DMS53 treated with DMSO at 0.1 percent for 48 hours (cell line): ENCODE results near the gene S100A1.
"Not testable (repeated sequence)": the region's sequence is repeated elsewhere in the genome, so short reads cannot be mapped to it uniquely, and the experiment has no call there.

ENCODE experiments used
- DNase-seq: peaks from one replicate; lab custom pipeline; 2025; ENCODE audit not compliant: unreplicated experiment; lab: John Stamatoyannopoulos, UW

Gene S100A1

GRCh38 chr1:153627715-153628626 lies at the start of gene S100A1:
TSS of gene S100A1 (plus strand) at chr1:153628434. CDS start at chr1:153630522, 2,088 bp downstream.
- no peak for DNase-seq

DNA sequence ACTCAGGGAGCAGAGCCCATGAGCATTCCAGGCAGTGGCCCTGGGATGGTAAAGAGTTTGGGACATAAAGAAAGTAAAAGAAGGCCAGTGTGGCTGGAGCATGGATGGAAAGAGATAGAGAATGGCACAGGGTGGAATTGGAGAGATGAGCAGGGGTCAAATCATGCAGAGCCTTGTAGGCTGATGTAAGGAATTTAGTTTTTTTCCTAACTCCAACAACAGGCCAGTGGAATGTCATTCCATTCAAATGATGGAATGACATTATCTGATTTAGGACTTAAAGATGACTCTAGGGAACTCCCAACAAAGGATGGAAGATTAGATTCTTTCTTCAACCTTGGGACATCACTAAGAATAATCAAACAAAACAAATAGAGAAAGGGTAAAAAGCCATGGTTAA lies 49.7 kb upstream of the S100A1 start:
- DNase-seq: no peak

DNA sequence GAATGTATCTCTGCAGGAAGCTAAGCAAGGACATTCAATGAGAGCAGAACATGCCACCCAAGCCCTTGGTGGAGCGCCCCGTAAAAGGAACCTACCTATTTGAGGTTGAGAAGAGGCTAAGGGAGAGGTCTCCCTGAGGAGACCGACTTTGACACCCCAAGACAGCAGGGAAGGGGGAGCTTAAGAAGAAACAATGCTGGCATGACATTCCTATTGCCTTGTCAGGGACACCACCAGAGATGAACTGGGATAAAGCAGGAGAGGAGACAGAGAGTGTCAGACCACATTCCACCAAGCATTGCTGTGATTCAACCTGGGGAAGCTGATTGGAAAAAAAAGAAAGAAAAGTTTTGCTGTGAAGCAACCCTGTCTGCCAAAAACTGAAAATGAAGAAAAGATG lies 49.3 kb upstream of the S100A1 start:
- no peak for DNase-seq

DNA sequence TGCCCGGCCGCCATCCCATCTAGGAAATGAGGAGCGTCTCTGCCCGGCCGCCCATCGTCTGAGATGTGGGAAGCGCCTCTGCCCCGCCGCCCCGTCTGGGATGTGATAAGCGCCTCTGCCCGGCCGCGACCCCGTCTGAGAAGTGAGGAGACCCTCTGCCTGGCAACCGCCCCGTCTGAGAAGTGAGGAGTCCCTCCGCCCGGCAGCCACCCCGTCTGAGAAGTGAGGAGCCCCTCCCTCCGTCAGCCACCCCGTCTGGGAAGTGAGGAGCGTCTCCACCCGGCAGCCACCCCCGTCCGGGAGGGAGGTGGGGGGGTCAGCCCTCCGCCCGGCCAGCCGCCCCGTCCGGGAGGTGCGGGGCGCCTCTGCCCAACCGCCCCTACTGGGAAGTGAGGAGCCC lies 45.4 kb upstream of the S100A1 start:
- DNase-seq: not testable (repeated sequence)

DNA sequence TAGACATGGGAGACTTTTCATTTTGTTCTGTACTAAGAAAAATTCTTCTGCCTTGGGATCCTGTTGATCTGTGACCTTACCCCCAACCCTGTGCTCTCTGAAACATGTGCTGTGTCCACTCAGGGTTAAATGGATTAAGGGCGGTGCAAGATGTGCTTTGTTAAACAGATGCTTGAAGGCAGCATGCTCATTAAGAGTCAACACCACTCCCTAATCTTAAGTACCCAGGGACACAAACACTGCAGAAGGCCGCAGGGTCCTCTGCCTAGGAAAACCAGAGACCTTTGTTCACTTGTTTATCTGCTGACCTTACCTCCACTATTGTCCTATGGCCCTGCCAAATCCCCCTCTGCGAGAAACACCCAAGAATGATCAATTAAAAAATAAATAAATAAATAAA lies 44.7 kb upstream of the S100A1 start:
- DNase-seq: not testable (repeated sequence)

DNA sequence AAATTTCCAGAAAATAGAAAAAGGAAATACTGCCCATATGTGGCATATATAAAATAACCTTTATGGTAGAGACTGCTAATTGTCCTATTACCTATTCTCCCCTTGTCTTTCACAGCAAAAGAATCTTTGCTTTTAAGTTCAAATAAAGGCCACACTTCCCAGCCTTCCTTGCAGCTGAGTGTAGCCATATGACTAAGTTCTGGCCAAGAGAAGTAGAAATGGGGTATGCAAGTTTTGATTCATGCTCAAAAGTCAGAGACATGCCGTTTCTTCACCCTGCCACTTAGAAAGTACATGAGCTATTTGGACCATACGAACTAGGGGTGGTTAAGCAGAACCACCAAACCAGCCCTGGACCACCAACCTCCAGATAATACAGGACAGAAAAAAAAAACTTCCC lies 44.3 kb upstream of the S100A1 start:
- no peak for DNase-seq

DNA sequence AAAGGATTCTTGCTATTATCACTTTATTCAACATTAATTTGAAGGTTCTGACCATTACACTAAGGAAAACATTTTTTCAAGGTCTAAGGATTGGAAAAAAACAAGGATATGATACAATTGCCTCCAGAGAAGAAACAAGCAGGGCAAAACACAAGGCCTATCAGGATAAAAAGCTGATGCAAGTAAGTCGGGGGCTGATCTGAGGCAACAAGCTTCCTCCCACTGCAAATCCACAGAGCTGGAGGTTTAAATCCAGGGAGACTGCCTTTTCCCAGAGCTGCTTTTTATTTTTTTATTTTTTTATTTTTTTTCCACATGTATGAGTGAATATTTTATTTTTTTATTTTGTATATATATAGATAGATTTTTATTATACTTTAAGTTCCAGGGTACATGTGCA lies 43.2 kb upstream of the S100A1 start:
- no peak for DNase-seq

- no peak for DNase-seq
These were observed 41.9 kb upstream of the S100A1 start for GRCh38 chr1:153586347-153586746.

DNA sequence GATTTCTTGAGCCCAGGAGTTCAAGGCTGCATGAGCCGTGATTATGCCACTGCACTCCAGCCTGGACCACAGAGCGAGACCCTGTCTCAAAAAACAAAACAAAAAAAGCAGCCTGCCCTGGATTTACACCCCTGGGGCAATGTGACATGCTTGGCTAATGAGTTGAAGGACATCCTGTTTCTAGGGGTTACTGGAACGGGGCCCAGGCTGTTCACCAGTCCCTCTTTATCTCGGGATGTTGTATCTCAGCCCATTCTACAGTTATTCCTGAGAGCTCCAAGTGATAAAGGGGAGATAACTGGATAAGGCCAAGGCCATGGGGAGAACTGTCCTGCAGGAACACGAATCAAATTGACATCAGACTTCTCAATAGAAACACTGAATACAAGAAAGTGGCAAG lies 40.9 kb upstream of the S100A1 start:
- no peak for DNase-seq

DNA sequence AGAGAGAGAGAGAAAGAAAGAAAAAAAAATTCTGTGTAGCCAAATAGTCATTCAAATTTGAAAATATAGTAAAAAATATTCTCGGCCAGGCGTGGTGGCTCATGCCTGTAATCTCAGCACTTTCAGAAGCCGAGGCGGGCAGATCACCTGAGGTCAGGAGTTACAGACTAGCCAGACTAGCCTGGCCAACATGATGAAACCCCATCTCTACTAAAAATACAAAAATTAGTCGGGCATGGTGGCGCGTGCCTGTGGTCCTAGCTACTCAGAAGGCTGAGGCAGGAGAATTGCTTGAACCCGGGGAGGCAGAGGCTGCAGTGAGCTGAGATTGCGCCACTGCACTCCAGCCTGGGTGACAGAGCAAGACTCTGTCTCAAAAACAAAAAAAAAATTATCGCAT lies 40.2 kb upstream of the S100A1 start:
- DNase-seq: not testable (repeated sequence)

DNA sequence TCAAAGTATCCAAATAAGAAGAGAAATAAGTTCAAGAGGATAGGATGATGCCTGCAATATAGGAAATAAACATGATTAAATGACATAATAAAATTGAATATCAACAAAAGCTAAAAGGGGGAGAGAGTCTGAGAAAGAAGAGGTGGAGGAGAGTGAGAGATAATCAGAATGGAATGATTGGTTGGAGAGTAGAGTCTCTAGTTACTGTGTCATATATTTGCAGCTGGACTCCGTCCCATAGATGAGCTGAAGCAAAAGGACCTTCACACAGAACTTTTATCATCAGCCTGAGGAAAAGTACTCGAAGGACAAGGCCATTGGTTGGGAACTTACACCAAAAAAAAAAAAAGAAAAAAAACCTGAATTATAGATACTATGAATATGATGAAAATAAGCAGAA lies 39.8 kb upstream of the S100A1 start:
- no peak for DNase-seq

DNA sequence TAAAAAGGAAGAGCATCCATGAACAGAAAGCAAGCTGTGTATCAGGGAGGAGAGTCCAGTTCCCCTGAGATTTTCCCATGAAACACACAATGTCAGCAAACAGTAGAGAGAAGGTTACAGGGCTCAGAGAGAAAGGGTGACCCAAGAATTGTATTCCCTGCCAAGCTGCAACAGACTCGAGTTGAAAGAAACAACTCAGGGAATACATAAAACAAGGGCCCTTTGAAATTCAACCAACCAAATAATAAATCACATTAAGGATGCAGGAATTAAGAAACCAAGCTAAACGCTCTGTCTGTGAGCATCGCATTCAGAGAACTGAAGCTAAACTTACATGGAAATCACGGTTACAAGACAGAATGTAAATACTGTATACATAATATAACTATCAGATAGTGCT lies 35.5 kb upstream of the S100A1 start:
- no peak for DNase-seq

GRCh38 chr1:153597206-153597605 lies 31.0 kb upstream of the S100A1 start:
- no peak for DNase-seq

- DNase-seq: no peak
These were observed 29.7 kb upstream of the S100A1 start for GRCh38 chr1:153598309-153599172.

DNA sequence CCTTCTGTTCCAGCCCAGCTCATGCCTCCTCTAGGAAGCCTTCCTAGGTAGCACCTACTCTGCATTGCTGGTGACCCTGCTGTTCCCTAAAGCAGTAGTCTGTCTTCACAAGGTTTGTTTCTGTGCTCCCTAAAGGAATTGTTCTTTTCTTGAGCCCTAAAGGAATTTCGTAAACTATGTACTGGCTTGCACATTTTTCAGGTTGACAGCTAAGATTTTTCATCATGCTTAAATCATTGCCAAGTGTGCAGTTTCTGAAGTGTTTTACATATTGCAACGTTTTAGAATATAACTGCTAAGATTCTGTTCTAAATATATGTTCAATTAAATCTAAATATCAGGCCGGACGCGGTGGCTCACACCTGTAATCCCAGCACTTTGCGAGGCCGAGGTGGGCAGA lies 28.4 kb upstream of the S100A1 start:
- DNase-seq: no peak

DNA sequence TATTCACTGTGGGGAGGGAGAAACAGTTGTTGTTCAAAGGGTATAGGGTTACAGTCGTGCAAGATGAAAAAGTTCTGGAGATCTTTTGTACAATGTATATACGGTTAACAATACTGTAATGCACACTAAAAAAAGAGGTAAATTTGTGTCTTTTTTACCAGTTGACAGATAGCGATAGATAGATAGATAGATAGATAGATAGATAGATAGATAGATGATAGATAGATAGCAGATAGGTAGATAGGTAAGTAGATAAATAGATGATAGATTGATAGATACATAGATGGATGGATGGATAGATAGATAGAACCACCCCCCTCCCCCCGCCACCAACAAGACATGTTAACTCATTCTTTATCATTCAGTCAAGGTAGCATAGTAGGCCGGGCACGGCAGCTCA lies 25.5 kb upstream of the S100A1 start:
- DNase-seq: no peak

GRCh38 chr1:153606194-153606593 lies 22.0 kb upstream of the S100A1 start:
- DNase-seq: no peak

- DNase-seq: no peak
These were observed 20.9 kb upstream of the S100A1 start for GRCh38 chr1:153607381-153607780.

DNA sequence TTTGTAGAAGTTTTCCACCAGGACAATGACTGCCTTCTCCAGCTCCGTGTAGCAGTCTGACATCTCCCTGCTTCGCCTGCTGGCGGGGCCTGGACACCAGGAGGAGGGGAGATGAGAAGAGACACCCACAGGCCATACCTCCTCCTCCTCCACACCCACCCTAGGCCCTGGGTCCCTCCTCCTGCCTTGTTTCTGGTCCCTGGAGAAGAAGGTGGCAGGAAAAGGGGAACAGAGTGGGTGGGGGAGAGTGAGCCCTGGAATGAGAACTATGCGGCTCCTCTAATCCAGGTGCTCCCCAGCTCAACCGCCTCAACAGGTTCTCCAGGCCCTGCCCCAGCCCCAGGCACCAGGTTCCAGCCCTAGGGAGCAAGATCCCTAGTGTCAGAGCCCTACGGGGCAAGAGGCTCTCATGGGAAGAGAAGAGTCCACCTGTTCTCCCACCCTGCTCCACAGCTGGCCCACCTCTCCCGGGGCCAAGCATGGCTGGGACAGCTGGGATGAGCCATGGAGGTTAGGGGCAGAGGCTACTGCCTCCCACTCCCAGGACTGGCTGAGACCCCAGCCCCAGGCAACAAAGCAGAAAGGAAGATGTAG lies 20.0 kb upstream of the S100A1 start:
- no peak for DNase-seq

GRCh38 chr1:153608742-153609584 lies 19.3 kb upstream of the S100A1 start:
- no peak for DNase-seq

GRCh38 chr1:153609585-153609907 lies 18.7 kb upstream of the S100A1 start:
- no peak for DNase-seq
